Gastrocnemius medialis (tissue), 4 donors: ENCODE results near the gene MOSPD3. TPM values are rescaled to one million over a fixed set of nuclear protein-coding genes. Genes with fewer than 3 reads are reported as not detected.

Experiments
- ATAC-seq, 2 donors: fragments of 150-250 bp; one replicate each; pipeline ENCODE4 v1.9.1; 2016
- DNase-seq, 2 donors: peaks; one replicate each; pipeline ENCODE4 v3.0.0-alpha.2; 2019
- H3K27ac ChIP-seq, 4 donors: fragments of 200-600 bp; sonication (generic); 1 replicate in 1 of 4; 2 replicates in 3 of 4; pipeline ENCODE4 v1.5.1; 2016 to 2018; ENCODE audit warnings: mild to moderate bottlenecking in 2 of 4, moderate library complexity in 1 of 4
- H3K27me3 ChIP-seq, 3 donors: fragments of 200-600 bp; sonication (generic) in 2 of 3; 1 replicate in 1 of 3; 2 replicates in 2 of 3; pipeline versions ENCODE4 v1.5.1 to v1.6.0; 2016 to 2019; ENCODE audit warnings: mild to moderate bottlenecking in 1 of 3, moderate library complexity in 1 of 3
- H3K36me3 ChIP-seq, 2 donors: fragments of 200-600 bp; sonication (generic) in 1 of 2; one replicate each; pipeline ENCODE4 v1.5.1; 2017 to 2018
- H3K4me1 ChIP-seq, 2 donors: fragments of 200-600 bp; sonication (generic) in 1 of 2; one replicate each; pipeline ENCODE4 v1.5.1; 2016 to 2017; ENCODE audit warnings: mild to moderate bottlenecking in 2 of 2
- H3K4me3 ChIP-seq, 4 donors: fragments of 200-600 bp; sonication (generic) in 3 of 4; 1 replicate in 1 of 4; 2 replicates in 3 of 4; pipeline ENCODE4 v1.5.1; 2016 to 2019; ENCODE audit warnings: mild to moderate bottlenecking in 2 of 4
- H3K9me3 ChIP-seq, 3 donors: fragments of 200-600 bp; sonication (generic) in 2 of 3; 1 replicate in 1 of 3; 2 replicates in 2 of 3; pipeline ENCODE4 v1.5.1; 2016 to 2019
- POLR2A ChIP-seq, 2 donors: fragments of 450-650 bp; IDR thresholded peaks; one replicate each; pipeline ENCODE4 v1.6.1; 2017; ENCODE audit warnings: antibody characterized with exemption in 2 of 2, mild to moderate bottlenecking in 2 of 2, moderate library complexity in 2 of 2
- in situ Hi-C, 4 donors: fragments of 200-750 bp; cut with MboI; loops; one replicate each; pipeline versions ENCODE4 v1.15.0 to v1.8.0; 2017; ENCODE audit warnings: low sequenced_read_pairs in 4 of 4
- intact Hi-C: fragments of 100-400 bp; cut with DNase I; formaldehyde crosslinking; loops from one replicate; pipeline ENCODE4 v1.15.1; 2023; ENCODE audit warnings: low total_unique reads
- total RNA-seq, 4 donors: library from RNA; depleted of rRNA; stranded (reverse); fragments of >200 nt; gene quantifications; one replicate each; pipeline versions ENCODE4 v1.1.0 to v1.2.3, GENCODE V29; 2016
- TF ChIP-seq, protein P1 (sequence below), 5 experiments: fragments of 450-650 bp in 3 of 5; fragments of 200-600 bp in 2 of 5; sonication (generic) in 2 of 5; IDR thresholded peaks in 4 of 5; conservative IDR thresholded peaks in 1 of 5; 1 replicate in 4 of 5; 2 replicates in 1 of 5; pipeline ENCODE4 v1.5.1; 2016 to 2019; ENCODE audit warnings: antibody characterized with exemption in 5 of 5, mild to moderate bottlenecking in 3 of 5, moderate library complexity in 3 of 5

Gene MOSPD3
- total RNA-seq, 4 donors from 2014 or later = 3.5 to 9.1 (median 4.6) TPM

DNA sequence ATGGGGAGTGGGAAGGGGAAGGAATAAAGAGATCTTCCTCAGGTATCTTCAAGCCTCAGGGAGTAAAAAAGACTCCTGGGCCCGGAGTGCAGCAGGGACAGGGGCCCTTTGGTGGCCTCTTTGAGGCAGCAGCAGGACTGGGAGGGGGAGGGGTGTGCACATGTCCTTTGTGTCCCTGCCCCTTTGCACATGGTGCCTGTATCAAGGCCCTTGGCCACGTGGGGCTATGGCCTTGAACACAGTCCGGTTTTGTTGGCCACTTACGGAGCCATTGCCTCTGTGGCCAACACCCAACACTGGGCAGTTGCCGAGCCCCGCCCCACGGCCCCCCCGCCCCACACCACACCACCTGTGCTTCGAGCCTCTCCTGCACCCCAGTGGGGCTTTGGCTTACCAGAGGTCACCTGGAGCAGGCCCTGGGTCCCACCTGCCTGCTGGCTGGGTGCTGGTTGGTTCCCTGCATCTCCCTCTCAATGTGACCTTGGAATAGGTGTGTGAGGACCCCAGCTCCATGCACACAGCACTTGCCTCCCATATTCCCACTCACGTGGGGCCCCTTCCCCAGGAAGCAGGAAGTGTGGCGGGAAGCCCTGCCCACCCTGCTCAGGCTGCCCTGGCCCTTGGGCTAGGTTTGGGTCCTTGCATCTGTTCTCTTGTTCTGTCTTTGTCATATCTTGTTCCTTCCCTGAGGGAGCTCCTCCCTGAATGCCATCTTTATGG, 44.0 kb upstream of the MOSPD3 start:
- peaks cover 8 to 14% of the 10 kb centered on the region in 2 donors for H3K4me1 ChIP-seq
- no peak overlapping the region for H3K27ac ChIP-seq
- in situ Hi-C loops = loop anchor here in 1 of 4 donors (25.0 kb wide), 1 partner anchor 106 kb away; the partner anchor contains the start of gene SPACDR
- intact Hi-C loops = no loop called here
- DNase-seq (no peak), ATAC-seq (no peak)
- H3K27me3 ChIP-seq = peaks cover 8 to 37% (median 12%) of the 10 kb centered on the region in 3 donors
- H3K36me3 ChIP-seq = peaks cover 0 to 6% of the 10 kb centered on the region in 2 donors
- no peak overlapping the region for H3K4me3 ChIP-seq
- no peak for TF ChIP-seq POLR2A (IDR thresholded peaks at IDR 0.05)
- TF ChIP-seq, protein P1, sequence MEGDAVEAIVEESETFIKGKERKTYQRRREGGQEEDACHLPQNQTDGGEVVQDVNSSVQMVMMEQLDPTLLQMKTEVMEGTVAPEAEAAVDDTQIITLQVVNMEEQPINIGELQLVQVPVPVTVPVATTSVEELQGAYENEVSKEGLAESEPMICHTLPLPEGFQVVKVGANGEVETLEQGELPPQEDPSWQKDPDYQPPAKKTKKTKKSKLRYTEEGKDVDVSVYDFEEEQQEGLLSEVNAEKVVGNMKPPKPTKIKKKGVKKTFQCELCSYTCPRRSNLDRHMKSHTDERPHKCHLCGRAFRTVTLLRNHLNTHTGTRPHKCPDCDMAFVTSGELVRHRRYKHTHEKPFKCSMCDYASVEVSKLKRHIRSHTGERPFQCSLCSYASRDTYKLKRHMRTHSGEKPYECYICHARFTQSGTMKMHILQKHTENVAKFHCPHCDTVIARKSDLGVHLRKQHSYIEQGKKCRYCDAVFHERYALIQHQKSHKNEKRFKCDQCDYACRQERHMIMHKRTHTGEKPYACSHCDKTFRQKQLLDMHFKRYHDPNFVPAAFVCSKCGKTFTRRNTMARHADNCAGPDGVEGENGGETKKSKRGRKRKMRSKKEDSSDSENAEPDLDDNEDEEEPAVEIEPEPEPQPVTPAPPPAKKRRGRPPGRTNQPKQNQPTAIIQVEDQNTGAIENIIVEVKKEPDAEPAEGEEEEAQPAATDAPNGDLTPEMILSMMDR (IDR thresholded peaks at IDR 0.05 in 4 of 5, conservative IDR thresholded peaks at IDR 0.05 in 1 of 5) = no peak
- H3K9me3 ChIP-seq = no peaks in the 10 kb centered on the region

- Histone ChIP-seq H3K4me1 (peaks cover 8 to 14% of the 10 kb centered on the region in 2 donors), H3K9me3 (no peaks in the 10 kb centered on the region), H3K27me3 (peaks cover 11 to 37% (median 12%) of the 10 kb centered on the region in 3 donors), H3K4me3 (peak overlapping the region in 3 of 4 donors; percentile 4 to 47 (median 37)), H3K36me3 (peaks cover 0 to 9% of the 10 kb centered on the region in 2 donors), H3K27ac (no peak overlapping the region)
- DNase-seq (no peak), ATAC-seq (peak in 1 of 2 donors; percentile 48)
- TF ChIP-seq, protein P1 (IDR thresholded peaks at IDR 0.05 in 4 of 5, conservative IDR thresholded peaks at IDR 0.05 in 1 of 5) = peak in 3 of 5 experiments; percentile 8 to 35 (median 28)
- no peak for TF ChIP-seq POLR2A (IDR thresholded peaks at IDR 0.05)
- intact Hi-C loops (no loop called here), in situ Hi-C loops (loop anchor here in 1 of 4 donors (25.0 kb wide), 1 partner anchor 107 kb away; the partner anchor contains the start of gene SPACDR)
Measured at GRCh38 chr7:100568896-100569844, 43.2 kb upstream of the MOSPD3 start.

- H3K4me3 ChIP-seq = no peak overlapping the region
- H3K27me3 ChIP-seq = peaks cover 12 to 46% (median 22%) of the 10 kb centered on the region in 3 donors
- no peak overlapping the region for H3K27ac ChIP-seq
- peaks cover 8 to 14% of the 10 kb centered on the region in 2 donors for H3K4me1 ChIP-seq
- peaks cover 0 to 29% of the 10 kb centered on the region in 2 donors for H3K36me3 ChIP-seq
- TF ChIP-seq, protein P1 (IDR thresholded peaks at IDR 0.05 in 4 of 5, conservative IDR thresholded peaks at IDR 0.05 in 1 of 5) = no peak
- TF ChIP-seq POLR2A (IDR thresholded peaks at IDR 0.05) = no peak
- intact Hi-C loops (no loop called here), in situ Hi-C loops (loop anchor here in 1 of 4 donors (25.0 kb wide), 1 partner anchor 109 kb away; the partner anchor contains the start of gene SPACDR)
- no peaks in the 10 kb centered on the region for H3K9me3 ChIP-seq
- ATAC-seq = no peak
- no peak for DNase-seq
Measured at GRCh38 chr7:100570954-100571828, 41.1 kb upstream of the MOSPD3 start.

DNA sequence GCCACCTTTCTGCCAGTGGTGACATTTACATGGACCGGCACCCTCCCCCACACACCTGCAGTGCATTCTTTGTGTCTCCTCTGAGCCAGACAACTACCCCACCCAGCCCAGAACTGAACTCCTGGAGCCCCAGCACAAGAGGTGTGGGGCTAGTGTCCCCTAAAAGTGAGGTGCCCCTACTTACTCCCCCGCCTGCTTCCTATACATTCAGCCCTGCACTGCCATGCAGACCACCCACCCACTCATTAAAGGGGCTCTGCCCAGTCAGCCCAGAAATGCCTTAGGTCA, 40.6 kb upstream of the MOSPD3 start:
- Histone ChIP-seq H3K4me1 (peaks cover 8 to 14% of the 10 kb centered on the region in 2 donors), H3K4me3 (no peak overlapping the region), H3K9me3 (no peaks in the 10 kb centered on the region), H3K27me3 (peaks cover 12 to 46% (median 22%) of the 10 kb centered on the region in 3 donors), H3K36me3 (peaks cover 0 to 35% of the 10 kb centered on the region in 2 donors), H3K27ac (no peak overlapping the region)
- in situ Hi-C loops (loop anchor here in 1 of 4 donors (25.0 kb wide), 1 partner anchor 109 kb away; the partner anchor contains the start of gene SPACDR), intact Hi-C loops (no loop called here)
- no peak for TF ChIP-seq POLR2A (IDR thresholded peaks at IDR 0.05)
- TF ChIP-seq, protein P1 (IDR thresholded peaks at IDR 0.05 in 4 of 5, conservative IDR thresholded peaks at IDR 0.05 in 1 of 5) = no peak
- ATAC-seq (no peak), DNase-seq (no peak)
